Neuronal stem cell (in vitro differentiated cells): ENCODE data around the gene RAB10.
A peak's percentile ranks its signal among the peaks of the same experiment; 100 is the strongest.

ENCODE experiments used
- DNase-seq: peaks from one replicate; pipeline ENCODE4 v3.0.0-alpha.2; 2013; ENCODE audit warnings: low spot score
- H2AFZ ChIP-seq: one replicate; pipeline ENCODE4 v1.6.1; 2013; ENCODE audit warnings: mild to moderate bottlenecking, low read length, inconsistent platforms
- H2AK5ac ChIP-seq: 2 replicates; pipeline ENCODE4 v1.6.1; 2013; ENCODE audit warnings: low read depth, mild to moderate bottlenecking, inconsistent platforms, low read length, moderate library complexity, mixed read lengths
- H2BK120ac ChIP-seq: 2 replicates; pipeline ENCODE4 v1.6.1; 2013; ENCODE audit warnings: low read depth, mild to moderate bottlenecking, inconsistent platforms, low read length, moderate library complexity, mixed read lengths
- H2BK12ac ChIP-seq: one replicate; pipeline ENCODE4 v1.6.1; 2013; ENCODE audit warnings: low read length, inconsistent platforms
- H2BK15ac ChIP-seq: 2 replicates; pipeline ENCODE4 v1.6.1; 2013; ENCODE audit warnings: mild to moderate bottlenecking, low read length, inconsistent platforms, mixed read lengths
- H2BK5ac ChIP-seq: one replicate; pipeline ENCODE4 v1.6.1; 2013; ENCODE audit warnings: inconsistent platforms, mild to moderate bottlenecking, low read length, moderate library complexity
- H3K14ac ChIP-seq: one replicate; pipeline ENCODE4 v1.6.1; 2013; ENCODE audit warnings: low read length, inconsistent platforms
- H3K18ac ChIP-seq: 2 replicates; pipeline ENCODE4 v1.6.1; 2013; ENCODE audit warnings: low read length, inconsistent platforms
- H3K23ac ChIP-seq: 2 replicates; pipeline ENCODE4 v1.6.1; 2013; ENCODE audit warnings: low read depth, mild to moderate bottlenecking, mixed read lengths, low read length, inconsistent platforms; ENCODE audit not compliant: poor library complexity
- H3K27ac ChIP-seq: replicated peaks from 3 replicates; pipeline ENCODE4 v1.5.1; 2013; ENCODE audit warnings: low read length, inconsistent platforms
- H3K27me3 ChIP-seq, 3 experiments: 2 replicates each; pipeline ENCODE4 v1.6.1; 2013; ENCODE audit warnings: low read length in 3 of 3, mild to moderate bottlenecking in 2 of 3, inconsistent platforms in 1 of 3, low read depth in 1 of 3, mixed read lengths in 1 of 3, moderate library complexity in 1 of 3; ENCODE audit not compliant: control insufficient read depth in 3 of 3, insufficient read depth in 3 of 3
- H3K36me3 ChIP-seq, 2 donors: replicated peaks in 1 of 2; 2 replicates each; pipeline ENCODE4 v1.6.1; 2013; ENCODE audit warnings: low read length in 2 of 2; ENCODE audit not compliant: control insufficient read depth in 2 of 2, insufficient read depth in 2 of 2
- H3K4ac ChIP-seq: 2 replicates; pipeline ENCODE4 v1.6.1; 2013; ENCODE audit warnings: inconsistent platforms, mild to moderate bottlenecking, low read length, moderate library complexity
- H3K4me1 ChIP-seq, 2 donors: 1 replicate in 1 of 2; 2 replicates in 1 of 2; pipeline ENCODE4 v1.6.1; 2013; ENCODE audit warnings: low read length in 2 of 2, low read depth in 1 of 2; ENCODE audit not compliant: control insufficient read depth in 2 of 2, insufficient read depth in 1 of 2
- H3K4me2 ChIP-seq: one replicate; pipeline ENCODE4 v1.6.1; 2013; ENCODE audit warnings: mild to moderate bottlenecking, low read length, inconsistent platforms; ENCODE audit not compliant: insufficient read depth, poor library complexity, severe bottlenecking
- H3K4me3 ChIP-seq, 2 donors: 2 replicates each; pipeline ENCODE4 v1.5.1; 2013; ENCODE audit warnings: low read length in 2 of 2, mild to moderate bottlenecking in 2 of 2, inconsistent platforms in 1 of 2, moderate library complexity in 1 of 2
- H3K79me1 ChIP-seq: one replicate; pipeline ENCODE4 v1.6.1; 2013; ENCODE audit warnings: low read depth, mild to moderate bottlenecking, inconsistent platforms, low read length, moderate library complexity
- H3K9ac ChIP-seq: one replicate; pipeline ENCODE4 v1.6.1; 2013; ENCODE audit warnings: mild to moderate bottlenecking, low read depth, low read length, inconsistent platforms; ENCODE audit not compliant: poor library complexity
- H3K9me3 ChIP-seq, 2 donors: replicated peaks in 1 of 2; 2 replicates each; pipeline versions ENCODE3 to v1.6.1; 2013; ENCODE audit warnings: low read length in 2 of 2, mild to moderate bottlenecking in 2 of 2, inconsistent platforms in 1 of 2, low read depth in 1 of 2, mixed read lengths in 1 of 2, moderate library complexity in 1 of 2; ENCODE audit not compliant: control insufficient read depth in 2 of 2, insufficient read depth in 1 of 2
- H4K8ac ChIP-seq: one replicate; pipeline ENCODE4 v1.6.1; 2013; ENCODE audit warnings: low read depth, mild to moderate bottlenecking, inconsistent platforms, low read length, moderate library complexity
- H4K91ac ChIP-seq: one replicate; pipeline ENCODE4 v1.6.1; 2013; ENCODE audit warnings: low read length, low read depth, mild to moderate bottlenecking, inconsistent platforms; ENCODE audit not compliant: poor library complexity
- WGBS, 2 donors: extraction: QIAGEN DNeasy Blood & Tissue Kit; methylation state at CpG; one replicate each; pipeline ENCODE4 v1.1.7; 2013; ENCODE audit warnings: missing lambda C conversion rate in 2 of 2, mixed read lengths in 1 of 2; ENCODE audit not compliant: insufficient read length in 2 of 2, insufficient replicate concordance in 1 of 2; ENCODE audit errors: extremely low coverage in 2 of 2; 5-methylcytosine and 5-hydroxymethylcytosine counted together

The RAB10 gene

GRCh38 chr2:25992556-25992955, 41.3 kb upstream of the RAB10 start:
- Histone ChIP-seq H2AK5ac (no peak overlapping the region), H2AFZ (no peak overlapping the region), H2BK15ac (no peak overlapping the region), H3K18ac (no peak overlapping the region), H4K8ac (no peak overlapping the region), H3K27me3 (no peaks in the 10 kb centered on the region), H3K4me1 (no peaks in the 10 kb centered on the region), H3K4ac (no peak overlapping the region), H3K27ac (no peak overlapping the region), H3K9ac (no peak overlapping the region), H3K14ac (no peak overlapping the region), H2BK12ac (no peak overlapping the region), H3K9me3 (no peaks in the 10 kb centered on the region), H4K91ac (no peak overlapping the region), H3K36me3 (no peaks in the 10 kb centered on the region), H2BK120ac (no peak overlapping the region), H2BK5ac (no peak overlapping the region), H3K79me1 (no peaks in the 10 kb centered on the region), H3K23ac (no peak overlapping the region), H3K4me3 (no peak overlapping the region), H3K4me2 (no peak overlapping the region)
- WGBS, 2 donors, result no CpG with 5 or more reads among the region's 8 CpGs
- no peak for DNase-seq

- H3K23ac ChIP-seq, result no peak overlapping the region
- no peak overlapping the region for H2AK5ac ChIP-seq
- H3K4ac ChIP-seq, result no peak overlapping the region
- H3K14ac ChIP-seq, result no peak overlapping the region
- H3K9me3 ChIP-seq, result no peaks in the 10 kb centered on the region
- no peak overlapping the region for H2BK15ac ChIP-seq
- no peaks in the 10 kb centered on the region for H3K27me3 ChIP-seq
- no peak for DNase-seq
- peak overlapping the region; percentile 58 for H2AFZ ChIP-seq
- H3K4me2 ChIP-seq, result no peak overlapping the region
- H3K4me1 ChIP-seq, result no peaks in the 10 kb centered on the region
- H3K27ac ChIP-seq, result no peak overlapping the region
- H3K36me3 ChIP-seq, result no peaks in the 10 kb centered on the region
- H2BK120ac ChIP-seq, result no peak overlapping the region
- no peak overlapping the region for H3K18ac ChIP-seq
- H2BK5ac ChIP-seq, result no peak overlapping the region
- no peak overlapping the region for H2BK12ac ChIP-seq
- no peaks in the 10 kb centered on the region for H3K79me1 ChIP-seq
- no peak overlapping the region for H3K9ac ChIP-seq
- no peak overlapping the region for H3K4me3 ChIP-seq
- H4K8ac ChIP-seq, result no peak overlapping the region
- WGBS, 2 donors, result no CpG with 5 or more reads among the region's 5 CpGs
- no peak overlapping the region for H4K91ac ChIP-seq
Observed at GRCh38 chr2:25993049-25993448, 40.8 kb upstream of the RAB10 start.

GRCh38 chr2:25994509-25994908, 39.4 kb upstream of the RAB10 start:
- no peak overlapping the region for H2BK12ac ChIP-seq
- H3K9me3 ChIP-seq, result no peaks in the 10 kb centered on the region
- H3K14ac ChIP-seq, result no peak overlapping the region
- H3K36me3 ChIP-seq, result no peaks in the 10 kb centered on the region
- no peak overlapping the region for H2BK120ac ChIP-seq
- H3K4me3 ChIP-seq, result no peak overlapping the region
- no CpG with 5 or more reads among the region's 15 CpGs for WGBS, 2 donors
- DNase-seq, result no peak
- no peak overlapping the region for H2AK5ac ChIP-seq
- H4K91ac ChIP-seq, result no peak overlapping the region
- H3K18ac ChIP-seq, result no peak overlapping the region
- no peak overlapping the region for H3K9ac ChIP-seq
- no peaks in the 10 kb centered on the region for H3K27me3 ChIP-seq
- H3K4me1 ChIP-seq, result no peaks in the 10 kb centered on the region
- no peak overlapping the region for H2AFZ ChIP-seq
- H4K8ac ChIP-seq, result no peak overlapping the region
- no peak overlapping the region for H2BK5ac ChIP-seq
- H3K23ac ChIP-seq, result no peak overlapping the region
- no peak overlapping the region for H3K4ac ChIP-seq
- no peaks in the 10 kb centered on the region for H3K79me1 ChIP-seq
- no peak overlapping the region for H3K4me2 ChIP-seq
- no peak overlapping the region for H3K27ac ChIP-seq
- no peak overlapping the region for H2BK15ac ChIP-seq

- no CpG with 5 or more reads among the region's 1 CpG for WGBS, 2 donors
- Histone ChIP-seq H3K14ac (no peak overlapping the region), H3K4me3 (no peak overlapping the region), H3K4me2 (no peak overlapping the region), H4K91ac (no peak overlapping the region), H3K18ac (no peak overlapping the region), H2BK5ac (no peak overlapping the region), H3K23ac (no peak overlapping the region), H2BK120ac (no peak overlapping the region), H3K9me3 (no peaks in the 10 kb centered on the region), H3K27ac (no peak overlapping the region), H3K4me1 (no peaks in the 10 kb centered on the region), H2AFZ (no peak overlapping the region), H3K4ac (no peak overlapping the region), H4K8ac (no peak overlapping the region), H3K9ac (no peak overlapping the region), H2AK5ac (no peak overlapping the region), H2BK12ac (no peak overlapping the region), H3K27me3 (no peaks in the 10 kb centered on the region), H3K36me3 (no peaks in the 10 kb centered on the region), H2BK15ac (no peak overlapping the region), H3K79me1 (no peaks in the 10 kb centered on the region)
- no peak for DNase-seq
Observed at GRCh38 chr2:25996844-25997243, 37.0 kb upstream of the RAB10 start.
